ENCODE measurements around the gene TCAIM.

GRCh38 chr3:44430466-44430865 is 91.9 kb downstream of the TCAIM start:
- TF ChIP-seq CTCF (conservative IDR thresholded peaks at IDR 0.05; ENCODE audit: low read depth, low read length) (no peak), MAZ (IDR thresholded peaks at IDR 0.05; ENCODE audit: borderline replicate concordance, low read depth, low read length) (no peak), BHLHE40 (IDR thresholded peaks at IDR 0.05; ENCODE audit: low read depth, low read length) (no peak), CEBPB (IDR thresholded peaks at IDR 0.05; ENCODE audit: low read depth, low read length) (no peak), POLR2A (IDR thresholded peaks at IDR 0.05; ENCODE audit: low read depth, low read length) (no peak), RAD21 (IDR thresholded peaks at IDR 0.05; ENCODE audit: low read length) (no peak)
